Skeletal muscle satellite cell (primary cell): ENCODE results near the gene GFER. TPM values are rescaled to one million over a fixed set of nuclear protein-coding genes. Genes with fewer than 3 reads are reported as not detected.

ENCODE experiments used
- H3K27me3 ChIP-seq: 2 replicates; pipeline ENCODE4 v1.7.0; 2013; ENCODE audit warnings: low read length; ENCODE audit not compliant: control insufficient read depth, insufficient read depth
- H3K36me3 ChIP-seq: 2 replicates; pipeline ENCODE4 v1.7.0; 2013; ENCODE audit warnings: mild to moderate bottlenecking, control low read depth, low read length; ENCODE audit not compliant: insufficient read depth
- H3K4me1 ChIP-seq: 2 replicates; pipeline ENCODE4 v1.7.0; 2013; ENCODE audit warnings: low read length; ENCODE audit not compliant: control insufficient read depth, insufficient read depth
- H3K4me2 ChIP-seq: 2 replicates; pipeline ENCODE4 v1.7.0; 2013; ENCODE audit warnings: mild to moderate bottlenecking, low read length
- H3K4me3 ChIP-seq: 2 replicates; pipeline ENCODE4 v1.7.0; 2013; ENCODE audit warnings: low read length
- H3K9ac ChIP-seq: 2 replicates; pipeline ENCODE4 v1.7.0; 2013; ENCODE audit warnings: mild to moderate bottlenecking, low read depth, low read length, moderate library complexity
- H3K9me3 ChIP-seq: replicated peaks from 2 replicates; pipeline ENCODE4 v1.7.0; 2013; ENCODE audit warnings: mild to moderate bottlenecking, control low read depth, low read length
- small RNA-seq: library from RNA; depleted of rRNA; stranded (forward); fragments of <200 nt; gene quantifications from one replicate; pipeline ENCODE3, GENCODE V24; 2012

GFER gene

GRCh38 chr16:2037115-2037514 lies 53.1 kb downstream of the GFER start:
- Histone ChIP-seq H3K4me2 (no peak overlapping the region), H3K4me3 (no peak overlapping the region), H3K9ac (no peak overlapping the region), H3K36me3 (peaks cover 24% of the 10 kb centered on the region), H3K27me3 (no peaks in the 10 kb centered on the region), H3K9me3 (no peaks in the 10 kb centered on the region), H3K4me1 (peaks cover 83% of the 10 kb centered on the region)

Small RNA genes within 50 kb of the gene (small RNA-seq; reads per million reads assigned to genes)
- gene AC005363.2 (not detected), gene RN7SL219P (not detected), gene SNORA10 (not detected), gene SNORA64 (not detected)
